Diencephalon (tissue), 1 donor: ENCODE results near the gene CD1B. TPM values are rescaled to one million over a fixed set of nuclear protein-coding genes. Genes with fewer than 3 reads are reported as not detected.

Experiments
- total RNA-seq: library from RNA; depleted of rRNA; stranded (reverse); fragments of >200 nt; gene quantifications from one replicate; pipeline ENCODE4 v1.2.3, GENCODE V29; 2014

The CD1B gene
- not detected for total RNA-seq

DNA sequence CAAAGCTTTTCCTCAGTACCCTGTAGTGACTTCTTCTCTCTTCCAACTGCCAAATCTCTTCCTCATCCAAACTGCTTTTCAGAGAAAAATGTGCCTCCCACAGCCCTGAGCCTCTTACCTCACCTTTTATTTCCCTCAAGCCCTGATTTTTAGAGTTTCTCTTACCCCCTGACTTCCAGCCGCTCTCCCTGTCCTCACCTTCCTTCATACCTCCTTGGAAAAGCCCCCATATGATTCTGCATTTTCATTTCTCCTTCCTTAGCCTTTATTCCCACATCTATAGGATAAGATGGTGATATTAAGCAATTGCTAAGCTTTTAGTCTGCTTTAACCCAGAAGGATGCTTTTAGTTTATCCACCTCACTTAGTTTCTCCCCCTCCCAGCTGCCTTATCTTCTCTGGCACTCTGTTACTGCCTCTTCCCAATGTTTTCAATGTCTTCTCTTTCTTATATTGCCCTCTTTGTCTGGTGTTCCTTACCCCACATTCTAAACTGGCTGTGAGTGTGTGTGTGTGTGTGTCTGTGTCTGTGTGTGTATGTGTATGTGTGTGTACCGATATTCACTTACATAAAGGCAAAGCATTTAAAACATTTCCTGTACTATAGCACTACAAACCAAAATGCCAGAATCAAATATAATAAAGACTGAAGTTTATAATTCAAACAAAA is at the start of gene CD1B:
Gene CD1B, minus strand, starts transcription at position 51 of the 670 bp plus-strand sequence. CDS start 108 bp downstream, outside the sequence.

DNA sequence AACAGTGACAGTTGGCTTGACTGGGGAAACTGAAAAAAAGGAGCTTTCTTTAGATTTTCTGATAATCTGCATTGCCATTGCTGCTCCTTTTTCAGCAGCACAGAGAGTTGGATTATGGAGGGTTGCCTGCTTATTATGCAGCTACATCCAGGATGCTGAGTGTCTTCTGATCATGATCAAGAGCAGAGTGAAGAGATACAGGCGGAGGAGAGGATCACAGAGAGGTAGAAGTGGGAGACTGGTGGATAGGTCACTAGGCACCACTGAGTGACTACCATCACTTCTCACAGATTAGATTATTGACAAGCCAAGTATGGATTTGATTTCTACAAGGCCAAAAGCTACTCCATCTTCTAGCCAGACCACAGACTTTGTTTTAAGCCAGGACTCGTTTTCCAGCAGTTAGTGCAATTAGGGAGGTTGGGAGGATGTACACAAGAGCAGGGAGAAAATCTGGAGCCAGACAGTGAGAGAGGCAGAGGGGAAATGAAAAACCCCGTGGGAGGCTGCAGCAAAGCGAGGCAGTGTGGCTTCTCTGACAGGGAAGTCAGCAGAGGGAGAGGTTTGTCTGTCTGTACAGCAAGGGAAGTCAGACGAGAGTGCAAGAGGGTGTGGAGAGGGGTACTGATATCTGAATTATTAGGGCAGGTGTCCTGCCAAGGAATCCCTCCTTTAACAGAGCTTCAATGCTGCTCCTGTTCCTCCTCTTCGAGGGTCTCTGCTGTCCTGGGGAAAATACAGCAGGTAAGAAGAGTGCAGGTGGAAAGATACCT is 22.2 kb upstream of the CD1B start, which contains the start of gene CD1E:
Gene CD1E, plus strand, starts transcription at position 592 of the 773 bp plus-strand sequence. Its CDS starts 95 bp downstream, at position 687.

DNA sequence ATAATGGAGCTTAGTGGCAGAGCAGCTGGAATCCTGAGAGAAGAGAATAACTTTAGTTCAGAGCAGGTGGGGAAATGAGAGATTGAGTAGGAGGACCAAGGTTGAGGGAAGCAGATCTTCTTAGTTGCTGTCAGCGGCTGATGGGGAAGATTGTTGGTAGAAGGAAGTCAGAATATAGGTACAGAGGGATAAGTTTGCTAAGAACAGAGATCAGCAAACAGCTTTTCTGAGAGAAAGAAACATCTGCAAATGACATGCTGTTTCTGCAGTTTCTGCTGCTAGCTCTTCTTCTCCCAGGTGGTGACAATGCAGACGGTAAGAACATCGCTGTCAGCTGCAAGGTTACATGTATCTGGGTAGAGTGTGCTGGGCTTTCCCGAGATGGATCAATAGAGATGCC is 41.5 kb downstream of the CD1B start, which contains the start of gene CD1C:
Gene CD1C, plus strand, starts transcription at position 113 of the 400 bp plus-strand sequence. Its CDS starts 142 bp downstream, at position 255.

Other genes starting within 250 kb of the CD1B start
- gene CD1D, start 150.6 kb downstream of the CD1B start, total RNA-seq = 0.23 TPM
- gene CD1A, start 77.1 kb downstream of the CD1B start, total RNA-seq = not detected
- gene CD1C, start 41.6 kb downstream of the CD1B start, total RNA-seq = not detected
- not detected for gene CD1E, start 22.4 kb upstream of the CD1B start, total RNA-seq
- gene OR10T2, start 67.9 kb upstream of the CD1B start, total RNA-seq = not detected
- not detected for gene OR10K2, start 94.7 kb upstream of the CD1B start, total RNA-seq
- gene OR10K1, start 130.3 kb upstream of the CD1B start, total RNA-seq = not detected
- gene OR10R2, start 140.7 kb upstream of the CD1B start, total RNA-seq = not detected
- gene OR6Y1, start 222.9 kb upstream of the CD1B start, total RNA-seq = not detected
- not detected for gene OR6P1, start 239.0 kb upstream of the CD1B start, total RNA-seq
- not detected for gene OR10X1, start 248.4 kb upstream of the CD1B start, total RNA-seq